HCT116 (cell line): Measurements from ENCODE around the gene CCM2L. TPM values are rescaled to one million over a fixed set of nuclear protein-coding genes. Genes with fewer than 3 reads are reported as not detected.

ENCODE experiments used
- ATAC-seq: fragments of 200-7000 bp; cut with Tn5 transposase; 2 replicates; pipeline ENCODE4 v1.9.1; 2020; ENCODE audit warnings: mild to moderate bottlenecking, moderate library complexity
- BruUV-seq: library from RNA; stranded (reverse); fragments of 400-500 nt; replicated peaks from 2 replicates; lab custom pipeline; 2021; lab: Mats Ljungman, UMichigan
- CTCF ChIA-PET: fragments of 300-600 bp; sonication (Branson Sonifier 250); formaldehyde crosslinking; loops from one replicate; lab custom pipeline; 2021; ENCODE audit warnings: antibody characterized with exemption; lab: Charles Lee
- POLR2A ChIA-PET: fragments of 300-600, 350-600 bp; sonication (Branson Sonifier 250); formaldehyde crosslinking; loops from one replicate; lab custom pipeline; 2021; ENCODE audit warnings: antibody characterized with exemption; lab: Charles Lee
- RAD21 ChIA-PET, 2 experiments: fragments of 300-600 bp; sonication (Branson Sonifier 250); formaldehyde crosslinking; loops; one replicate each; lab custom pipeline; 2023; ENCODE audit warnings: low total read pairs in 2 of 2; ENCODE audit not compliant: uncharacterized antibody in 2 of 2, unreplicated experiment in 2 of 2, low non-redundant PET in 1 of 2; lab: Charles Lee
- DNase-seq: peaks from one replicate; pipeline ENCODE4 v3.0.0-alpha.2; 2010; ENCODE audit warnings: low read depth, low spot score
- H2AFZ ChIP-seq: fragments of 200-600 bp; shearing (Covaris generic), sonication (generic); 2 replicates; pipeline ENCODE4 v1.6.1; 2017; ENCODE audit warnings: low read depth, mixed run types, mixed read lengths, antibody characterized with exemption, low read length; ENCODE audit not compliant: poor library complexity, severe bottlenecking
- H3K27ac ChIP-seq: 2 replicates; pipeline ENCODE4 v1.5.1; 2012; ENCODE audit warnings: low read depth, low read length
- H3K27me3 ChIP-seq: fragments of 200-600 bp; sonication (generic); 2 replicates; pipeline ENCODE4 v1.6.1; 2016; ENCODE audit warnings: mixed run types, low read length, mixed read lengths; ENCODE audit not compliant: insufficient read depth
- H3K36me3 ChIP-seq, 2 experiments: fragments of 200-500 bp in 1 of 2; fragments of 200-600 bp in 1 of 2; sonication (Bioruptor generic) in 1 of 2; sonication (generic) in 1 of 2; 2 replicates each; pipeline versions ENCODE4 v1.5.1 to v1.6.1; 2014 to 2016; ENCODE audit warnings: low read length in 2 of 2, inconsistent platforms in 1 of 2, mixed read lengths in 1 of 2, mixed run types in 1 of 2; ENCODE audit not compliant: insufficient read depth in 2 of 2, control insufficient read depth in 1 of 2
- H3K4me1 ChIP-seq, 2 experiments: fragments of 200-600 bp in 1 of 2; sonication (generic) in 1 of 2; 2 replicates each; pipeline versions ENCODE4 v1.5.1 to v1.6.1; 2012 to 2017; ENCODE audit warnings: low read length in 2 of 2, inconsistent platforms in 1 of 2, mild to moderate bottlenecking in 1 of 2, mixed read lengths in 1 of 2, mixed run types in 1 of 2, moderate library complexity in 1 of 2; ENCODE audit not compliant: insufficient read depth in 2 of 2, control insufficient read depth in 1 of 2
- H3K4me2 ChIP-seq: fragments of 200-600 bp; sonication (generic); 2 replicates; pipeline ENCODE4 v1.6.1; 2017; ENCODE audit warnings: mixed run types, low read length, mixed read lengths
- H3K4me3 ChIP-seq, 2 experiments: fragments of 200-600 bp in 1 of 2; sonication (generic) in 1 of 2; replicated peaks in 1 of 2; 2 replicates each; pipeline ENCODE4 v1.5.1; 2011 to 2016; ENCODE audit warnings: low read length in 2 of 2, control low read depth in 1 of 2, low read depth in 1 of 2, mild to moderate bottlenecking in 1 of 2, mixed read lengths in 1 of 2, mixed run types in 1 of 2
- H3K79me2 ChIP-seq: fragments of 200-600 bp; sonication (generic); 2 replicates; pipeline ENCODE4 v1.6.1; 2017; ENCODE audit warnings: mild to moderate bottlenecking, mixed run types, low read length, moderate library complexity, mixed read lengths; ENCODE audit not compliant: insufficient read depth
- H3K9ac ChIP-seq: fragments of 200-600 bp; sonication (generic); 2 replicates; pipeline ENCODE4 v1.6.1; 2016; ENCODE audit warnings: low read length, mixed read lengths
- H3K9me2 ChIP-seq: fragments of 200-600 bp; sonication (generic), shearing (Covaris generic); 2 replicates; pipeline ENCODE4 v1.6.1; 2017; ENCODE audit warnings: mixed run types, mild to moderate bottlenecking, moderate library complexity; ENCODE audit not compliant: insufficient read depth
- H3K9me3 ChIP-seq, 2 experiments: fragments of 200-500 bp in 1 of 2; fragments of 200-600 bp in 1 of 2; sonication (Bioruptor generic) in 1 of 2; sonication (generic) in 1 of 2; 2 replicates each; pipeline ENCODE4 v1.6.1; 2014 to 2017; ENCODE audit warnings: low read length in 2 of 2, mixed read lengths in 2 of 2, inconsistent platforms in 1 of 2, low read depth in 1 of 2, mild to moderate bottlenecking in 1 of 2, mixed run types in 1 of 2, moderate library complexity in 1 of 2; ENCODE audit not compliant: control insufficient read depth in 1 of 2, insufficient read depth in 1 of 2
- H4K20me1 ChIP-seq: fragments of 200-600 bp; sonication (generic), shearing (Covaris generic); 2 replicates; pipeline ENCODE4 v1.6.1; 2017; ENCODE audit warnings: mixed run types, mild to moderate bottlenecking, moderate library complexity; ENCODE audit not compliant: insufficient read depth
- CEBPB ChIP-seq: IDR thresholded peaks from 2 replicates; pipeline ENCODE4 v1.6.1; 2012; ENCODE audit warnings: low read depth
- EGR1 ChIP-seq: IDR thresholded peaks from 2 replicates; pipeline ENCODE4 v1.6.1; 2012; ENCODE audit warnings: low read depth
- EZH2phosphoT487 ChIP-seq: fragments of 200-600 bp; IDR thresholded peaks from 2 replicates; pipeline ENCODE4 v1.6.1; 2018; ENCODE audit warnings: antibody characterized with exemption, borderline replicate concordance
- FOSL1 ChIP-seq: IDR thresholded peaks from 2 replicates; pipeline ENCODE4 v1.6.1; 2012; ENCODE audit warnings: low read depth
- POLR2A ChIP-seq: IDR thresholded peaks from 2 replicates; pipeline ENCODE4 v1.7.0; 2011; ENCODE audit warnings: borderline replicate concordance; ENCODE audit not compliant: insufficient read depth, insufficient read length; ENCODE audit errors: extremely low read depth
- ZFX ChIP-seq: fragments of 450-650 bp; IDR thresholded peaks from 2 replicates; pipeline ENCODE4 v1.6.1; 2017
- ZNF274 ChIP-seq: fragments of 200-500 bp; sonication (Bioruptor generic); IDR thresholded peaks from 2 replicates; pipeline ENCODE4 v1.6.1; 2014; ENCODE audit warnings: mild to moderate bottlenecking, low read depth, low read length, inconsistent platforms
- intact Hi-C: fragments of 100-400 bp; cut with micrococcal nuclease; formaldehyde crosslinking; loops from 2 replicates; pipeline ENCODE4 v1.10.0; 2022
- total RNA-seq: library from RNA; stranded (reverse); gene quantifications from one replicate; pipeline ENCODE4 v1.2.1, GENCODE V29; 2021; ENCODE audit not compliant: unreplicated experiment
- TF ChIP-seq, protein P1 (sequence below), 3 experiments: fragments of 200-600 bp in 1 of 3; sonication (generic) in 1 of 3; IDR thresholded peaks in 2 of 3; conservative IDR thresholded peaks in 1 of 3; 2 replicates each; pipeline ENCODE4 v1.5.1; 2012 to 2017; ENCODE audit warnings: low read depth in 2 of 3, low read length in 2 of 3, antibody characterized with exemption in 1 of 3, borderline replicate concordance in 1 of 3, control low read depth in 1 of 3, mild to moderate bottlenecking in 1 of 3, mixed read lengths in 1 of 3, mixed run types in 1 of 3, moderate library complexity in 1 of 3; ENCODE audit not compliant: insufficient read depth in 1 of 3
- TF ChIP-seq, protein P2 (sequence below): IDR thresholded peaks from 2 replicates; pipeline ENCODE4 v1.6.1; 2011; ENCODE audit warnings: mild to moderate bottlenecking, low read length, moderate library complexity; ENCODE audit not compliant: insufficient replicate concordance; ENCODE audit errors: extremely low read depth
- TF ChIP-seq, protein P3 (sequence below): IDR thresholded peaks from 2 replicates; pipeline ENCODE4 v1.6.1; 2012

Gene CCM2L
- total RNA-seq, 1 experiment from 2014 or later: 1.4 TPM

DNA sequence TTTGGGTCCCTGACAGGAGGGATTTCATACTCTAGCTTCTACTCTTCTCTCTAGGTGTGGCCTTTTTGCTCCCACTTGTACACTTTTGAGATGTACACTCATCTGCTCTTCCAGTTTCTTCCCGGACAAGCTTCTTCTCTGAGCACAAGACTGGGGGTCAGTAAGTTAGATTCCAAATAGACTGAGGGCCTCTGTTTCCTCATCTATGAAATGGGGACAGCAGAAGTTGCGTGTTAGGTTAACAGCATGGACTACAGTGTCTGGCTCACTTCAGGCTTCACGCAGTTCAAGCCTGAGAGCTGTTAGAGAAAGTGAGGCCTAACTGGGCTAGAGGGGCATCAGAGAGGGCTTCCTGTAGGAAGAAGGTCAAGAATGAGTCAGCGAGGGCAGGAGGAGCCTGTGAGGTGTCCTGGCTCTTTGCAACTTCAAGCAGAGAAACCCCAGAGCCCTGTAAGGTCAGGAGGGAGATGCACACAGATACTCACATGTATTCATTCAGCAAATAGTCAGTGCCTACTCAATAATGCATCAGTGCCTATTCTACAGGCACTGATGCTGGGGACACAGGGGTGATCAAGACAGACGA, 21.7 kb upstream of the CCM2L start (continued):
- TF ChIP-seq, protein P1, sequence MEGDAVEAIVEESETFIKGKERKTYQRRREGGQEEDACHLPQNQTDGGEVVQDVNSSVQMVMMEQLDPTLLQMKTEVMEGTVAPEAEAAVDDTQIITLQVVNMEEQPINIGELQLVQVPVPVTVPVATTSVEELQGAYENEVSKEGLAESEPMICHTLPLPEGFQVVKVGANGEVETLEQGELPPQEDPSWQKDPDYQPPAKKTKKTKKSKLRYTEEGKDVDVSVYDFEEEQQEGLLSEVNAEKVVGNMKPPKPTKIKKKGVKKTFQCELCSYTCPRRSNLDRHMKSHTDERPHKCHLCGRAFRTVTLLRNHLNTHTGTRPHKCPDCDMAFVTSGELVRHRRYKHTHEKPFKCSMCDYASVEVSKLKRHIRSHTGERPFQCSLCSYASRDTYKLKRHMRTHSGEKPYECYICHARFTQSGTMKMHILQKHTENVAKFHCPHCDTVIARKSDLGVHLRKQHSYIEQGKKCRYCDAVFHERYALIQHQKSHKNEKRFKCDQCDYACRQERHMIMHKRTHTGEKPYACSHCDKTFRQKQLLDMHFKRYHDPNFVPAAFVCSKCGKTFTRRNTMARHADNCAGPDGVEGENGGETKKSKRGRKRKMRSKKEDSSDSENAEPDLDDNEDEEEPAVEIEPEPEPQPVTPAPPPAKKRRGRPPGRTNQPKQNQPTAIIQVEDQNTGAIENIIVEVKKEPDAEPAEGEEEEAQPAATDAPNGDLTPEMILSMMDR (IDR thresholded peaks at IDR 0.05 in 2 of 3, conservative IDR thresholded peaks at IDR 0.05 in 1 of 3; ENCODE audit: borderline replicate concordance in 1 of 3, insufficient read depth in 1 of 3, low read depth in 2 of 3, low read length in 2 of 3): no peak
- TF ChIP-seq POLR2A (no peak), EGR1 (no peak), FOSL1 (no peak), CEBPB (no peak), ZFX (no peak)
- TF ChIP-seq, protein P2, sequence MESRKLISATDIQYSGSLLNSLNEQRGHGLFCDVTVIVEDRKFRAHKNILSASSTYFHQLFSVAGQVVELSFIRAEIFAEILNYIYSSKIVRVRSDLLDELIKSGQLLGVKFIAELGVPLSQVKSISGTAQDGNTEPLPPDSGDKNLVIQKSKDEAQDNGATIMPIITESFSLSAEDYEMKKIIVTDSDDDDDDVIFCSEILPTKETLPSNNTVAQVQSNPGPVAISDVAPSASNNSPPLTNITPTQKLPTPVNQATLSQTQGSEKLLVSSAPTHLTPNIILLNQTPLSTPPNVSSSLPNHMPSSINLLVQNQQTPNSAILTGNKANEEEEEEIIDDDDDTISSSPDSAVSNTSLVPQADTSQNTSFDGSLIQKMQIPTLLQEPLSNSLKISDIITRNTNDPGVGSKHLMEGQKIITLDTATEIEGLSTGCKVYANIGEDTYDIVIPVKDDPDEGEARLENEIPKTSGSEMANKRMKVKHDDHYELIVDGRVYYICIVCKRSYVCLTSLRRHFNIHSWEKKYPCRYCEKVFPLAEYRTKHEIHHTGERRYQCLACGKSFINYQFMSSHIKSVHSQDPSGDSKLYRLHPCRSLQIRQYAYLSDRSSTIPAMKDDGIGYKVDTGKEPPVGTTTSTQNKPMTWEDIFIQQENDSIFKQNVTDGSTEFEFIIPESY: no peak

DNA sequence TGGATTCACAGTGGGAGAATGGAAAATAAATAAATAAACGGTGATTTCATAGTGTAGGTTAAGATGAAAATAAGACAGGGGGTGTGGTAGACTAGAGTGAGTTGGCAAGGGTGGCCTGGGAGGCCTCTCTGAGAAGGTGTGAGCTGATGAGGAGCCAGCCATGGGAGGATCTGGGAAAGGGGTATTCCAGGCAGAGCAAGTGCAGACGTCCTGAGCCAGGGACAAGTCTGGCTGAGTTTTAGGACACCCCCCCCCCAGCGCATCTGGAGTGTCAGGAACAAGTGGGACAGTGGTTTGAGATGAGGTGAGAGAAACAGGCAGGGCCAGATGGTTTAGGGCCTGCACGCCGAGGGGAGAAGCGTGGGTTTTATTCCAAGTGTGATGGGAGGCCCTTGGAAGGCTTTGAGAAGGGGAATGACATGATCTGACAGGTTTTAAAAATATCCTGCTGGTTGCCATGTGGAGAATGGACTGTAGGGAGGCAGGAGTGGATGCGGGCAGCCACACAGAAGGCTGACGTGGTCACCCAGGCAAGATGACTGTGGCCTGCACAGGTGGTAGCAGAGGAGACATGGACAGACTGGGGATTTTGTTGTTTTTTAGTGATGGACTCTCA, 21.1 kb upstream of the CCM2L start:
- Histone ChIP-seq H3K4me2 (no peak overlapping the region), H3K36me3 (no peaks in the 10 kb centered on the region), H3K27me3 (peaks cover 30% of the 10 kb centered on the region), H3K9me3 (no peaks in the 10 kb centered on the region), H2AFZ (no peak overlapping the region), H3K4me3 (no peak overlapping the region), H4K20me1 (no peaks in the 10 kb centered on the region), H3K27ac (no peak overlapping the region), H3K9me2 (no peaks in the 10 kb centered on the region), H3K9ac (no peak overlapping the region), H3K79me2 (no peaks in the 10 kb centered on the region), H3K4me1 (no peaks in the 10 kb centered on the region)
- DNase-seq (no peak), ATAC-seq (no peak)
- intact Hi-C loops: no loop called here
- ChIA-PET POLR2A (no interaction called here), CTCF (no interaction called here), RAD21 (no interaction called here)
- no TSS peak for BruUV-seq
- TF ChIP-seq, protein P1 (IDR thresholded peaks at IDR 0.05 in 2 of 3, conservative IDR thresholded peaks at IDR 0.05 in 1 of 3; ENCODE audit: borderline replicate concordance in 1 of 3, insufficient read depth in 1 of 3, low read depth in 2 of 3, low read length in 2 of 3): no peak
- TF ChIP-seq, protein P3, sequence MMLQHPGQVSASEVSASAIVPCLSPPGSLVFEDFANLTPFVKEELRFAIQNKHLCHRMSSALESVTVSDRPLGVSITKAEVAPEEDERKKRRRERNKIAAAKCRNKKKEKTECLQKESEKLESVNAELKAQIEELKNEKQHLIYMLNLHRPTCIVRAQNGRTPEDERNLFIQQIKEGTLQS: no peak
- no peak for TF ChIP-seq ZNF274
- no peak for TF ChIP-seq EZH2phosphoT487
